Kidney (tissue), 14 donors: Measurements from ENCODE around the gene FBXW5. TPM values are rescaled to one million over a fixed set of nuclear protein-coding genes. Genes with fewer than 3 reads are reported as not detected.

Experiments used
- DNase-seq, 5 donors: peaks; one replicate each; pipeline ENCODE4 v3.0.0-alpha.2; 2013 to 2020
- FAIRE-seq: peaks from 2 replicates; lab custom pipeline; 2012; peaks lifted over from hg19 to GRCh38; lab: Jason Lieb, UNC
- H3K27ac ChIP-seq, 2 donors: one replicate each; pipeline ENCODE4 v1.7.0; 2013; ENCODE audit warnings: low read depth in 2 of 2, low read length in 2 of 2, inconsistent platforms in 1 of 2
- H3K27me3 ChIP-seq: one replicate; pipeline ENCODE4 v1.7.1; 2013; ENCODE audit warnings: low read length, inconsistent platforms; ENCODE audit not compliant: control insufficient read depth, insufficient read depth
- H3K36me3 ChIP-seq, 3 donors: one replicate each; pipeline versions ENCODE4 v1.7.0 to v1.7.1; 2013; ENCODE audit warnings: low read length in 3 of 3, control low read depth in 1 of 3, inconsistent platforms in 1 of 3; ENCODE audit not compliant: insufficient read depth in 3 of 3, control insufficient read depth in 2 of 3
- H3K4me1 ChIP-seq, 3 donors: one replicate each; pipeline versions ENCODE4 v1.7.0 to v1.7.1; 2013; ENCODE audit warnings: low read length in 3 of 3, inconsistent platforms in 1 of 3, low read depth in 1 of 3; ENCODE audit not compliant: control insufficient read depth in 2 of 3, insufficient read depth in 2 of 3
- H3K4me3 ChIP-seq, 3 donors: one replicate each; pipeline versions ENCODE4 v1.7.0 to v1.8.1; 2013; ENCODE audit warnings: low read length in 3 of 3, control low read depth in 1 of 3, inconsistent platforms in 1 of 3
- H3K9ac ChIP-seq, 3 donors: one replicate each; pipeline versions ENCODE4 v1.7.0 to v1.7.1; 2013; ENCODE audit warnings: low read length in 3 of 3, control low read depth in 1 of 3, inconsistent platforms in 1 of 3
- H3K9me3 ChIP-seq, 3 donors: one replicate each; pipeline versions ENCODE4 v1.7.0 to v1.7.1; 2013; ENCODE audit warnings: low read length in 3 of 3, control low read depth in 1 of 3, inconsistent platforms in 1 of 3; ENCODE audit not compliant: control insufficient read depth in 2 of 3, insufficient read depth in 1 of 3
- intact Hi-C: fragments of 100-400 bp; cut with DNase I; formaldehyde crosslinking; loops from one replicate; pipeline ENCODE4 v1.11.1; 2022
- polyA plus RNA-seq: library from polyadenylated mRNA; stranded (reverse); fragments of 350-450 nt; fragmentation: Illumina TruSeq; extraction: RNeasy Lipid Tissue Mini Kit (QIAGEN cat#74804); gene quantifications from one replicate; pipeline ENCODE4 v1.2.3, GENCODE V29; 2014; ENCODE audit warnings: low read depth, low replicate concordance; ENCODE audit not compliant: insufficient read depth
- total RNA-seq: library from RNA; stranded (reverse); fragmentation: NEBNext Ultra II Directional; extraction: Animal tissue kit (Norgen Biotek cat#: 25700); gene quantifications from one replicate; pipeline ENCODE4 v1.2.1, GENCODE V29; 2021
- TF ChIP-seq, protein P1 (sequence below): IDR thresholded peaks from 3 replicates; pipeline ENCODE4 v1.5.1; 2012; ENCODE audit warnings: mild to moderate bottlenecking, moderate library complexity, borderline replicate concordance; ENCODE audit not compliant: insufficient read depth; ENCODE audit errors: extremely low read depth
- donor health status: control.
- donor health status: control.
- donor health status: control.
- donor health status: control.
- donor health status: control.
- donor health status: DM: yes; HTN: yes; CAD: no.
- donor health status: Normal renal cell carcinoma (clear cell type).

The FBXW5 gene
- total and polyA plus RNA-seq, 2 donors from 2014 or later: 92.5 to 97.2 TPM

GRCh38 chr9:136991993-136992818 lies 47.7 kb upstream of the FBXW5 start, which contains the start of gene PAXX:
TSS of gene PAXX (plus strand) at chr9:136992422. CDS start at chr9:136992444, 22 bp downstream.
- no peaks in the 10 kb centered on the region for H3K9me3 ChIP-seq
- peak within 1 kb of the TSS; percentile 51 to 53 for H3K27ac ChIP-seq
- H3K4me1 ChIP-seq: peaks cover 0 to 16% (median 10%) of the 10 kb centered on the region in 3 donors
- DNase-seq (peak; percentile 92 to 98 (median 95)), FAIRE-seq (no peak)
- TF ChIP-seq, protein P1, sequence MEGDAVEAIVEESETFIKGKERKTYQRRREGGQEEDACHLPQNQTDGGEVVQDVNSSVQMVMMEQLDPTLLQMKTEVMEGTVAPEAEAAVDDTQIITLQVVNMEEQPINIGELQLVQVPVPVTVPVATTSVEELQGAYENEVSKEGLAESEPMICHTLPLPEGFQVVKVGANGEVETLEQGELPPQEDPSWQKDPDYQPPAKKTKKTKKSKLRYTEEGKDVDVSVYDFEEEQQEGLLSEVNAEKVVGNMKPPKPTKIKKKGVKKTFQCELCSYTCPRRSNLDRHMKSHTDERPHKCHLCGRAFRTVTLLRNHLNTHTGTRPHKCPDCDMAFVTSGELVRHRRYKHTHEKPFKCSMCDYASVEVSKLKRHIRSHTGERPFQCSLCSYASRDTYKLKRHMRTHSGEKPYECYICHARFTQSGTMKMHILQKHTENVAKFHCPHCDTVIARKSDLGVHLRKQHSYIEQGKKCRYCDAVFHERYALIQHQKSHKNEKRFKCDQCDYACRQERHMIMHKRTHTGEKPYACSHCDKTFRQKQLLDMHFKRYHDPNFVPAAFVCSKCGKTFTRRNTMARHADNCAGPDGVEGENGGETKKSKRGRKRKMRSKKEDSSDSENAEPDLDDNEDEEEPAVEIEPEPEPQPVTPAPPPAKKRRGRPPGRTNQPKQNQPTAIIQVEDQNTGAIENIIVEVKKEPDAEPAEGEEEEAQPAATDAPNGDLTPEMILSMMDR: no peak
- peak within 1 kb of the TSS; percentile 18 to 73 (median 65) for H3K9ac ChIP-seq
- H3K4me3 ChIP-seq: peak within 1 kb of the TSS; percentile 51 to 77 (median 77)
- H3K27me3 ChIP-seq: no peaks in the 10 kb centered on the region
- intact Hi-C loops: no loop called here
- peaks cover 0 to 5% (median 0%) of the 10 kb centered on the region in 3 donors for H3K36me3 ChIP-seq

DNA sequence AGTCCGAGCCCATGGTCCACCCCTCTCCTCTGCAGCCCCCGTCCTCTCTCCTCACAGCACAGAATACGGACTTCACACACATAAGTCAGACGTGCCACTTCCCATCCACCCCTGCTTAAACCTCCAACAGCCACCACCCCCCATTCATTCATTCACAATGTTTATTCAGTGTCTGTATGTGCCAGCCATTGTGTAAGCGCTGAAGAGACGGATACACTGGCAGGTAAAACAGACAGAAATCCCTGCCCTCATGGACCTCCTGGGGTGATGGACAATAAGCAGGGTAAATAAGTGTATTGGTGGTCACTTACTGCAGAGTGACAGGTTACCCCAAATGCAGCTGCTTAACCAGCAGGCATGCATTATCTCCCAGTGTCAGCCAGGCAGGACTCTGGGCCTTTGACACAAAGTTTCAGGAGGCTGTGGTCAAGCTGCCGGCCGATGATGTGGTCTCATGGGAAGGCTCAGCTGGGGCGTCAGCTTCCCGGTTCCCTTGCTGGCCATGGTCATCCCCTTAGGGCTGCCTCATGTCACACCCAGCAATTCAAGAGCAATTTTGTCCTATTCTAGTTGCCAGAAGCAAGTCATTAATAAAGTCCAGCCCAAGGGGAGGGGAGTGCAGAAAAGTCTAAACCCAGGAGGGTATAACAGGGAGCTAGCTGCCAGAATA lies 45.8 kb upstream of the FBXW5 start:
- Histone ChIP-seq H3K4me3 (no peak overlapping the region), H3K9me3 (no peaks in the 10 kb centered on the region), H3K9ac (no peak overlapping the region), H3K36me3 (peaks cover 0 to 5% (median 0%) of the 10 kb centered on the region in 3 donors), H3K4me1 (peaks cover 0 to 7% (median 7%) of the 10 kb centered on the region in 3 donors), H3K27ac (no peak overlapping the region), H3K27me3 (peaks cover 2% of the 10 kb centered on the region)
- FAIRE-seq: no peak
- TF ChIP-seq, protein P1: no peak
- intact Hi-C loops: no loop called here
- DNase-seq: no peak

- TF ChIP-seq, protein P1: no peak
- H3K9me3 ChIP-seq: no peaks in the 10 kb centered on the region
Measured at GRCh38 chr9:136988872-136989271, 44.3 kb upstream of the FBXW5 start.

More at GRCh38 chr9:136988872-136989271, 44.3 kb upstream of the FBXW5 start:
- intact Hi-C loops: no loop called here
- Histone ChIP-seq H3K4me1 (peaks cover 0 to 7% (median 7%) of the 10 kb centered on the region in 3 donors), H3K36me3 (peaks cover 0 to 5% (median 1%) of the 10 kb centered on the region in 3 donors), H3K27ac (no peak overlapping the region), H3K9ac (no peak overlapping the region), H3K27me3 (peaks cover 4% of the 10 kb centered on the region), H3K4me3 (no peak overlapping the region)
- FAIRE-seq (no peak), DNase-seq (no peak)
